ENCODE measurements around the gene UBAC1. TPM values are rescaled to one million over a fixed set of nuclear protein-coding genes. Genes with fewer than 3 reads are reported as not detected.

The UBAC1 gene
- total and polyA plus RNA-seq, 9 of the 15 experiments (the other 6 are each of a cell fraction or from before 2014, with no cell fraction given) = 94.0 to 399 (median 228) TPM

DNA sequence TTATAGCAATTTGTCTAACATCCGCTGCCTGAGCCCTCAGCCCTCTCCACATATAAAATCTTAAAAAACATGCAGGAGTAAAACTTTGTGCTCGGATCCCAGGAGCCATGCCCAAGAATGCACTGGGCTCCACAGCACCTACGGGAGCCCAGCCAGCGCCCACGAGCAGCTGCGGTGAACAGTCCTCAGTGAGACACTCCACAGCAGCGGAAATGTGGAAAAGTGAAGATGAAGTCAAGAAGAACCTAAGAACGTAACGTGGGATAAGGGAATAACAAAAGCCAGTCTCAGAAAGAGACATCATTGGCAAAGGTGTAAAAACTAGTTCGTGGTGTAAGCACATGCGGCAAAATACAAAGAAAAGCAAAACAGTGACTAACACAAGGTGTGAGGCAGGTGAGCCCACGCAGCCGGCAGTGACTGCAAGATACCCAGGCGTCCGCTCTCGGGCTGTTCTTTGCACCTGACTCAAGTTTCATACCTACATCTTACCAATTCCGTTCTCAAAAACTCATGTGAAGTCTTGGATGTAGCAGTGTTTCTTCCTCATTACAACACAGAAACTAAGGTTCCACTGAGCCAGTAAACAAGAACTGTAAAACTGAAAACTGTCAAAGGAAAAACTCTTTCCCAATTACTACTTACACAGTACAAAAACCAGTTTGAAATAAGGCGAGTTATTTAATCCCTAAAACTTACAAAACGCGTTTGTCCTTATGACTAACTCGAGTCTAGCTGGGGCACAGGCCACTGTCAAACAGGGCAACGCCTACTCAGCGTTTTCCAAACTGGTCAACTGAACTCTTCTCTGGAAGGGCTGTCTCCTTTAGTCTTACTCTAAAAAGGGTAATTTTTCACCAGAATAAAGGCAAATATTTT is 55.6 kb downstream of the UBAC1 start:
- CTCF ChIA-PET (ENCODE audit: low intra/inter-chr PET ratio) = interaction anchor here (0.8 kb wide), 1 partner anchor 32 kb away, joined by 3 read pairs; no protein-coding TSS in a partner anchor
- DNase-seq (ENCODE audit: extremely low read depth in 1 of 4, low spot score in 3 of 4) (peak in 1 of 4 experiments; percentile 60), FAIRE-seq (peak; percentile 69), ATAC-seq (no peak; the same call in 2 of the 3 replicates)
- Histone ChIP-seq H3K36me3 (ENCODE audit: control insufficient read depth, insufficient read depth, low read length) (peaks cover 41% of the 10 kb centered on the region), H3K4me1 (replicated peaks in 1 of 2; ENCODE audit: control insufficient read depth in 2 of 2, insufficient read depth in 2 of 2, low read length in 2 of 2) (peaks cover 33 to 53% of the 10 kb centered on the region in 2 experiments), H3K4me3 (peak overlapping the region; percentile 63), H3K9me1 (ENCODE audit: control insufficient read depth, insufficient read depth, low read length) (no peaks in the 10 kb centered on the region), H2AFZ (ENCODE audit: low read depth, low read length) (no peak overlapping the region), H4K20me1 (replicated peaks; ENCODE audit: control insufficient read depth, insufficient read depth, low read length) (peaks cover 19% of the 10 kb centered on the region), H3K9ac (ENCODE audit: insufficient read depth in 1 of 2, low read depth in 2 of 2, low read length in 2 of 2) (peak overlapping the region; percentile 59 to 81), H3K27ac (ENCODE audit: extremely low read depth, low read depth, low read length) (peak overlapping the region; percentile 32; the same call in 2 of the 3 replicates), H3K9me3 (replicated peaks; ENCODE audit: control insufficient read depth, insufficient read depth, low read depth, low read length) (0 out of 2 replicates have a peak, but pooled peaks cover 4% of the 10 kb centered on the region), H3K79me2 (ENCODE audit: control insufficient read depth, insufficient read depth, low read length) (peaks cover 91% of the 10 kb centered on the region), H3K27me3 (ENCODE audit: control insufficient read depth in 2 of 2, insufficient read depth in 2 of 2, low read length in 2 of 2) (no peaks in the 10 kb centered on the region), H3K4me2 (ENCODE audit: insufficient read depth, low read length) (peak overlapping the region; percentile 75)
- POLR2A ChIA-PET = interaction anchor here (0.7 to 1.7 kb wide), 3 partner anchors 10 to 146 kb away, joined by 3 read pairs; no protein-coding TSS in a partner anchor
- BruUV-seq (replicated peaks) = TSS peak; percentile 53
- TF ChIP-seq SRSF7 (optimal IDR thresholded peaks at IDR 0.05; ENCODE audit: low read depth, low read length) = no peak
- peak; percentile 38; the same call in 1 of the 2 replicates for TF ChIP-seq NFE2 (IDR thresholded peaks at IDR 0.05; ENCODE audit: low read depth)
- peak; percentile 96 for TF ChIP-seq ZNF316 (IDR thresholded peaks at IDR 0.05)
- TF ChIP-seq MAFK (IDR thresholded peaks at IDR 0.05; ENCODE audit: low read length) = peak; percentile 85
- TF ChIP-seq, protein P1, sequence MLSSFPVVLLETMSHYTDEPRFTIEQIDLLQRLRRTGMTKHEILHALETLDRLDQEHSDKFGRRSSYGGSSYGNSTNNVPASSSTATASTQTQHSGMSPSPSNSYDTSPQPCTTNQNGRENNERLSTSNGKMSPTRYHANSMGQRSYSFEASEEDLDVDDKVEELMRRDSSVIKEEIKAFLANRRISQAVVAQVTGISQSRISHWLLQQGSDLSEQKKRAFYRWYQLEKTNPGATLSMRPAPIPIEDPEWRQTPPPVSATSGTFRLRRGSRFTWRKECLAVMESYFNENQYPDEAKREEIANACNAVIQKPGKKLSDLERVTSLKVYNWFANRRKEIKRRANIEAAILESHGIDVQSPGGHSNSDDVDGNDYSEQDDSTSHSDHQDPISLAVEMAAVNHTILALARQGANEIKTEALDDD (IDR thresholded peaks at IDR 0.05) = peak; percentile 93
- TF ChIP-seq DMBX1 (CRISPR knock-in tag; IDR thresholded peaks at IDR 0.05; ENCODE audit: borderline replicate concordance) = no peak
- TF ChIP-seq C11orf30 (IDR thresholded peaks at IDR 0.05; ENCODE audit: low read depth) = peak; percentile 94
- TF ChIP-seq ZNF143 (CRISPR knock-in tag; IDR thresholded peaks at IDR 0.05) = no peak
- peak; percentile 83 for TF ChIP-seq MAFG (tag; conservative IDR thresholded peaks at IDR 0.05)
- TF ChIP-seq FOSL1 (tag; conservative IDR thresholded peaks at IDR 0.05) = 0 out of 2 replicates have a peak, but pooled peaks have one; percentile 10
- no peak for TF ChIP-seq CBX1 (IDR thresholded peaks at IDR 0.05; ENCODE audit: low read depth)
- TF ChIP-seq MAFF (IDR thresholded peaks at IDR 0.05; ENCODE audit: low read length) = peak; percentile 79
- TF ChIP-seq ZNF778 (CRISPR knock-in tag; IDR thresholded peaks at IDR 0.05) = no peak
- intact Hi-C loops (cut with micrococcal nuclease) = loop anchor here (5.0 kb wide), 1 partner anchor 47 kb away; no protein-coding TSS in a partner anchor
- WGBS (ENCODE audit: insufficient coverage, low coverage, missing lambda C conversion rate) = 41% methylated on average over 23 of the region's 23 CpGs
- in situ Hi-C loops (cut with MboI) = no loop called here
